Gastroesophageal sphincter (tissue), 4 donors: ENCODE results near the gene SFRP4. TPM values are rescaled to one million over a fixed set of nuclear protein-coding genes. Genes with fewer than 3 reads are reported as not detected.

Experiments used
- ATAC-seq: fragments of 150-250 bp; one replicate; pipeline ENCODE4 v1.9.1; 2016; ENCODE audit warnings: mild to moderate bottlenecking, moderate library complexity
- H3K27ac ChIP-seq, 4 donors: fragments of 200-600 bp; sonication (generic) in 3 of 4; 1 replicate in 3 of 4; 2 replicates in 1 of 4; pipeline ENCODE4 v1.5.1; 2016 to 2019
- H3K27me3 ChIP-seq: fragments of 200-600 bp; sonication (generic); one replicate; pipeline ENCODE4 v1.5.1; 2019
- H3K36me3 ChIP-seq, 2 donors: fragments of 200-600 bp; sonication (generic); one replicate each; pipeline ENCODE4 v1.5.1; 2019; ENCODE audit warnings: control low read depth in 1 of 2
- H3K4me1 ChIP-seq, 3 donors: fragments of 200-600 bp; sonication (generic); 1 replicate in 2 of 3; 2 replicates in 1 of 3; pipeline ENCODE4 v1.5.1; 2016 to 2019; ENCODE audit warnings: control low read depth in 2 of 3
- H3K4me3 ChIP-seq, 2 donors: fragments of 200-600 bp; sonication (generic); one replicate each; pipeline ENCODE4 v1.5.1; 2019; ENCODE audit warnings: mild to moderate bottlenecking in 1 of 2, moderate library complexity in 1 of 2
- H3K9me3 ChIP-seq, 3 donors: fragments of 200-600 bp; sonication (generic); one replicate each; pipeline ENCODE4 v1.5.1; 2017 to 2019; ENCODE audit warnings: control low read depth in 2 of 3
- EP300 ChIP-seq: sonication (generic); formaldehyde crosslinking; IDR thresholded peaks from one replicate; pipeline ENCODE4 v1.6.1; 2017; ENCODE audit warnings: antibody characterized with exemption, mild to moderate bottlenecking
- POLR2A ChIP-seq, 2 donors: fragments of 450-650 bp; IDR thresholded peaks; one replicate each; pipeline ENCODE4 v1.6.1; 2017; ENCODE audit warnings: antibody characterized with exemption in 2 of 2, mild to moderate bottlenecking in 2 of 2, moderate library complexity in 1 of 2
- POLR2AphosphoS5 ChIP-seq: sonication (generic); formaldehyde crosslinking; IDR thresholded peaks from one replicate; pipeline ENCODE4 v1.6.1; 2017; ENCODE audit warnings: antibody characterized with exemption
- WGBS, 2 donors: methylation state at CpG; one replicate each; pipeline ENCODE4 v1.1.5; 2018; ENCODE audit warnings: low coverage in 1 of 2; 5-methylcytosine and 5-hydroxymethylcytosine counted together
- total RNA-seq, 4 donors: library from RNA; depleted of rRNA; stranded (reverse); fragments of >200 nt; gene quantifications; one replicate each; pipeline ENCODE4 v1.1.0, GENCODE V29; 2016
- TF ChIP-seq, protein P1 (sequence below), 4 experiments: fragments of 200-600 bp in 2 of 4; fragments of 450-650 bp in 2 of 4; sonication (generic) in 1 of 4; IDR thresholded peaks; one replicate each; pipeline ENCODE4 v1.5.1; 2017 to 2019; ENCODE audit warnings: antibody characterized with exemption in 4 of 4, mild to moderate bottlenecking in 2 of 4, moderate library complexity in 2 of 4

The SFRP4 gene
- total RNA-seq, 4 donors from 2014 or later: 1.4 to 11.0 (median 5.1) TPM

DNA sequence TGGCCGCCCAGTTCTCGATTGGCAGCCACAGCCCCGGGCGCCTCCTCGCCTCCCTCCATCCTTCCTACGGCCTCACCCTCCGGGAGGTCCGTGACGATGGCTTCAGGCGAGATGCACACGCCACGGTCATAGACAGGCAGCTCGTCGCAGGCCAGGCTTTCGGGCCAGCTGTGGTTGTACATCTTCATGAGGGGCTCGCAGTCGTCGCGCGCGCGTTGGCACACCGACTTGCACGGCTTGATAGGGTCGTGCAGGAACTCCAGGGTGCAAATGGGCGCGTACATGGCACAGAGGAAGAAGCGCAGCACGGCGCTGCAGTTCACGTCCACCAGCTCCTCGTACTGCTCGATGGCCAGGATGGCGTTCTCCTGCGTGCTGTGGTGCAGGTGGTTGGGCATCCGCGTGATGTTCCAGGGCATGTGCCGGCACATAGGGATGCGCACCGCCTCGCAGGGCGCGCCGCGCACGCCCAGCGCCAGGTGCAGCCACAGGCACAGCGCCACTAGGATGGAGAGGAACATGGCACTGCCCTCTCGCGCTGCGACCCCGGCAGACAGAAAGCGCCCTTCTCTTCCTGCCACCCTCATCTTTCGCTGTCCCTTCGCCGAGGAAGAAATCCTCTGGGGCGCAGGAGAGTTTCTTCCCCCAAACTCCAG lies 472 bp downstream of the SFRP4 start:
- 14 to 15% methylated on average over 4 to 27 of the region's 57 CpGs for WGBS, 2 donors
- peak overlapping the region in 3 of 4 donors; percentile 70 to 85 (median 81) for H3K27ac ChIP-seq
- H3K4me3 ChIP-seq: peak overlapping the region; percentile 21 to 61
- no peaks in the 10 kb centered on the region for H3K36me3 ChIP-seq
- TF ChIP-seq EP300: no peak
- no peak for TF ChIP-seq POLR2AphosphoS5
- TF ChIP-seq POLR2A (IDR thresholded peaks at IDR 0.05): no peak
- TF ChIP-seq, protein P1, sequence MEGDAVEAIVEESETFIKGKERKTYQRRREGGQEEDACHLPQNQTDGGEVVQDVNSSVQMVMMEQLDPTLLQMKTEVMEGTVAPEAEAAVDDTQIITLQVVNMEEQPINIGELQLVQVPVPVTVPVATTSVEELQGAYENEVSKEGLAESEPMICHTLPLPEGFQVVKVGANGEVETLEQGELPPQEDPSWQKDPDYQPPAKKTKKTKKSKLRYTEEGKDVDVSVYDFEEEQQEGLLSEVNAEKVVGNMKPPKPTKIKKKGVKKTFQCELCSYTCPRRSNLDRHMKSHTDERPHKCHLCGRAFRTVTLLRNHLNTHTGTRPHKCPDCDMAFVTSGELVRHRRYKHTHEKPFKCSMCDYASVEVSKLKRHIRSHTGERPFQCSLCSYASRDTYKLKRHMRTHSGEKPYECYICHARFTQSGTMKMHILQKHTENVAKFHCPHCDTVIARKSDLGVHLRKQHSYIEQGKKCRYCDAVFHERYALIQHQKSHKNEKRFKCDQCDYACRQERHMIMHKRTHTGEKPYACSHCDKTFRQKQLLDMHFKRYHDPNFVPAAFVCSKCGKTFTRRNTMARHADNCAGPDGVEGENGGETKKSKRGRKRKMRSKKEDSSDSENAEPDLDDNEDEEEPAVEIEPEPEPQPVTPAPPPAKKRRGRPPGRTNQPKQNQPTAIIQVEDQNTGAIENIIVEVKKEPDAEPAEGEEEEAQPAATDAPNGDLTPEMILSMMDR (IDR thresholded peaks at IDR 0.05): no peak
- peaks cover 0 to 42% (median 5%) of the 10 kb centered on the region in 3 donors for H3K4me1 ChIP-seq
- no peaks in the 10 kb centered on the region for H3K9me3 ChIP-seq
- ATAC-seq: peak; percentile 16
- H3K27me3 ChIP-seq: peaks cover 30% of the 10 kb centered on the region

DNA sequence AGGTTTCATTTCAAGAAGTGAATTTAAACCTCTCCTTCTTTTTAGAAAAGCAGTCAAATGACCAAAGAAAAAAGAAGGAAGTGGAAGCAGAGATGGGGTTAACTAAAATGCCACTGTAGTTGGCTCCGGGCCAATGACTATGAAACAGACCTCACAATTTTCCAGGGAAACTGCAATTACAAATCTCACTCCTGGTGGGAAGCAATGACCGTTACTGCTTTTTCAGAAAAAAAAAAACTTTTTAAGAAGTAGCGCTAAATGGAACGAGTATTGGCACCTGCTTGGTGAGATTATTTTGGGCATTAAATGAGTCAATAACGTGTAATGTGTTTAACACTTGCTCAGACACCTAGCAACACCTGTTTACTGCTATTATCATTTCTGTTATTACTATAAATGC lies 1.2 kb downstream of the SFRP4 start:
- H3K4me3 ChIP-seq: peak overlapping the region in 1 of 2 donors; percentile 61

DNA sequence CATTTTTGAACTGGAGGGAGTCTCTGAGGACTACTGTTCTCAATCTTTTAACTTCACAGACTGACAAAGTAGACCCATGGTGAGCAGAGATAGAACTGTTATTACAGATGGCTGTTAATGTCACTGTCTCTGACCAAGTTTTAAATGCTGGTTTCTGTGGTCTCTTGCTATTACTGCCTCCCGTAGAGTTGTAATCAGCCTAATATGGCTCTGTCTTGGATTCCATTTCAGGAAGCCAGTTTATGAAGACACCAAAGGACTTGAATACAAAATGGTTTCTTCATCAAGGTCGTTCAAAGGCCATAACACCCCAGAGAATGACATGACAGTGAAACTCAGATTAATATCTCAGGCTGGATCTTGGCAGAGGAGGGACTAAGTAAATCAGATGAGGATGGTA lies 3.9 kb downstream of the SFRP4 start:
- no peak for ATAC-seq
- no peak overlapping the region for H3K4me3 ChIP-seq
- H3K36me3 ChIP-seq: no peaks in the 10 kb centered on the region
- no peaks in the 10 kb centered on the region for H3K9me3 ChIP-seq
- H3K27ac ChIP-seq: peak overlapping the region in 1 of 4 donors; percentile 5
- TF ChIP-seq POLR2A (IDR thresholded peaks at IDR 0.05) (no peak), EP300 (no peak), POLR2AphosphoS5 (no peak)
- TF ChIP-seq, protein P1 (IDR thresholded peaks at IDR 0.05): no peak
- peaks cover 0 to 29% (median 5%) of the 10 kb centered on the region in 3 donors for H3K4me1 ChIP-seq
- peaks cover 15% of the 10 kb centered on the region for H3K27me3 ChIP-seq
- 49% methylated on average over 2 of the region's 2 CpGs; no CpG with 5 or more reads in 1 of the 2 donors for WGBS, 2 donors

More for the DNA sequence above, 1.2 kb downstream of the SFRP4 start:
- WGBS, 2 donors: 10 to 32% methylated on average over 5 of the region's 5 CpGs
- Histone ChIP-seq H3K9me3 (no peaks in the 10 kb centered on the region), H3K36me3 (no peaks in the 10 kb centered on the region), H3K27ac (peak overlapping the region in 2 of 4 donors; percentile 81 to 85), H3K27me3 (peaks cover 23% of the 10 kb centered on the region), H3K4me1 (peaks cover 0 to 37% (median 5%) of the 10 kb centered on the region in 3 donors)
- no peak for ATAC-seq
- TF ChIP-seq POLR2A (IDR thresholded peaks at IDR 0.05) (no peak), POLR2AphosphoS5 (no peak), EP300 (no peak)
- TF ChIP-seq, protein P1 (IDR thresholded peaks at IDR 0.05): no peak

DNA sequence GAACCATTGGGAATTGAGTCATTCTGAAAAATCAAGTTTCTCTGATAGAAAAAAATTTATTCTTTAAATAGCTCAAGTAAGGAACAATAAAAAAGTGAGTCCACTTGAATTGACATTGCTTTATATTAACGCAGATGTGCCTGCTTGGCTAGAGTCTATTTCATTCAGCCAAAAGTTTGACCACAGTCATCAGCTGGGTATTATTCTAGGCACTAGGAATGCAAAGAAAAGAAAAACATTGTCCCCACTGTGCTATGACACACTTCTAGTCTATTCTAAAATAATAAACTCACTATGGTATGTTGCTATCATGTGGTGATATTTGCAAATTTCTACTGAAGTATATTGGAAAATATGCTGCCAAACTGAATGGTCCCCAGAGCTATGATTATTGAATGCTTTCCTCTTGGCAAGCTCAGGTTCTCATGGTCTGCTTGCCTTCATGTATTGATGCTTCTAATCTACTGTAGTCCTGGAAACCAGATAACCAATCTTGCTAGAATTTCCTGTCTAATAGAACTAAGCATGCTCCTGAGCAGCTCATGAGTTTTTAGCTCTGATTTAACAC lies 8.3 kb downstream of the SFRP4 start:
- no peaks in the 10 kb centered on the region for H3K9me3 ChIP-seq
- H3K27me3 ChIP-seq: no peaks in the 10 kb centered on the region
- H3K36me3 ChIP-seq: no peaks in the 10 kb centered on the region
- no peaks in the 10 kb centered on the region for H3K4me1 ChIP-seq
- TF ChIP-seq POLR2A (IDR thresholded peaks at IDR 0.05): no peak
- no peak for TF ChIP-seq POLR2AphosphoS5
- TF ChIP-seq, protein P1 (IDR thresholded peaks at IDR 0.05): no peak
- no peak for ATAC-seq
- H3K4me3 ChIP-seq: no peak overlapping the region
- H3K27ac ChIP-seq: no peak overlapping the region
- 75 to 100% methylated on average over 1 of the region's 1 CpG for WGBS, 2 donors
